ENCODE results near the gene FOXK2. TPM values are rescaled to one million over a fixed set of nuclear protein-coding genes. Genes with fewer than 3 reads are reported as not detected.

Gene FOXK2
- total RNA-seq, 1 experiment from 2014 or later: 118 TPM

DNA sequence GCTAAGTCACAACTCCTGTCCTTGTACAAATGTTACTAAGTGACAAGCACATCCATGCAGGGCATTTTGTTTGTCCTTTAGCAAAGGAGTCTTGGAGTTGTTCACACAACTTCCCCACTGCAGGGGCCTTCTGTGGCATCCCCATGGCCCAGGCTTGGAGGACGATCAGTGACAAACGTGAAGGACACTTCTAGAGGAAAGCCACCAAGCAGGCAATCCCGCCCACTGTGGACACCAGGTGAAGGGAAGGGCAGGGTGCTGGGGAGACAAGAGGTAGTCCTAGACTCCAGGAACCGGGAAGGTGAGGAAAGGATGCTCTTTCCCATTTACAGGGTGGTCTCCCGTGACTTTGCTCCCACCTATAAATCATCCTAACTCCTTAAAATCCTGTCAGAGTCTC, 124.6 kb downstream of the FOXK2 start:
- H3K4me3 Mint-ChIP-seq (ENCODE audit: unreplicated experiment): no peak overlapping the region
- BruUV-seq (replicated peaks): no TSS peak
- H3K27ac Mint-ChIP-seq (ENCODE audit: unreplicated experiment): no peak overlapping the region
- ChIA-PET POLR2A (no interaction called here), CTCF (no interaction called here)
- intact Hi-C loops (cut with micrococcal nuclease; ENCODE audit: unreplicated experiment): no loop called here
- Histone ChIP-seq H3K36me3 (ENCODE audit: control insufficient read depth, insufficient read depth, low read length) (peaks cover 8% of the 10 kb centered on the region), H3K4me3 (ENCODE audit: low read depth, low read length) (no peak overlapping the region), H3K27me3 (replicated peaks; ENCODE audit: control insufficient read depth, insufficient read depth, low read length) (no peaks in the 10 kb centered on the region), H3K9me3 (no peaks in the 10 kb centered on the region), H3K4me1 (peaks cover 8% of the 10 kb centered on the region; the same call in 1 of the 2 replicates)
- DNase-seq: no peak
- no peaks in the 10 kb centered on the region for H3K9me3 Mint-ChIP-seq (ENCODE audit: unreplicated experiment)
- no peaks in the 10 kb centered on the region for H3K27me3 Mint-ChIP-seq (ENCODE audit: insufficient read depth, unreplicated experiment)
- H3K4me1 Mint-ChIP-seq (ENCODE audit: low read depth, unreplicated experiment): no peaks in the 10 kb centered on the region
- TF ChIP-seq, protein P1, sequence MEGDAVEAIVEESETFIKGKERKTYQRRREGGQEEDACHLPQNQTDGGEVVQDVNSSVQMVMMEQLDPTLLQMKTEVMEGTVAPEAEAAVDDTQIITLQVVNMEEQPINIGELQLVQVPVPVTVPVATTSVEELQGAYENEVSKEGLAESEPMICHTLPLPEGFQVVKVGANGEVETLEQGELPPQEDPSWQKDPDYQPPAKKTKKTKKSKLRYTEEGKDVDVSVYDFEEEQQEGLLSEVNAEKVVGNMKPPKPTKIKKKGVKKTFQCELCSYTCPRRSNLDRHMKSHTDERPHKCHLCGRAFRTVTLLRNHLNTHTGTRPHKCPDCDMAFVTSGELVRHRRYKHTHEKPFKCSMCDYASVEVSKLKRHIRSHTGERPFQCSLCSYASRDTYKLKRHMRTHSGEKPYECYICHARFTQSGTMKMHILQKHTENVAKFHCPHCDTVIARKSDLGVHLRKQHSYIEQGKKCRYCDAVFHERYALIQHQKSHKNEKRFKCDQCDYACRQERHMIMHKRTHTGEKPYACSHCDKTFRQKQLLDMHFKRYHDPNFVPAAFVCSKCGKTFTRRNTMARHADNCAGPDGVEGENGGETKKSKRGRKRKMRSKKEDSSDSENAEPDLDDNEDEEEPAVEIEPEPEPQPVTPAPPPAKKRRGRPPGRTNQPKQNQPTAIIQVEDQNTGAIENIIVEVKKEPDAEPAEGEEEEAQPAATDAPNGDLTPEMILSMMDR (IDR thresholded peaks at IDR 0.05; ENCODE audit: insufficient read depth in 1 of 2, low read depth in 1 of 2, low read length in 1 of 2, severe bottlenecking in 1 of 2, unreplicated experiment in 1 of 2): no peak
- H3K36me3 Mint-ChIP-seq (ENCODE audit: insufficient read depth, unreplicated experiment): peaks cover 80% of the 10 kb centered on the region

DNA sequence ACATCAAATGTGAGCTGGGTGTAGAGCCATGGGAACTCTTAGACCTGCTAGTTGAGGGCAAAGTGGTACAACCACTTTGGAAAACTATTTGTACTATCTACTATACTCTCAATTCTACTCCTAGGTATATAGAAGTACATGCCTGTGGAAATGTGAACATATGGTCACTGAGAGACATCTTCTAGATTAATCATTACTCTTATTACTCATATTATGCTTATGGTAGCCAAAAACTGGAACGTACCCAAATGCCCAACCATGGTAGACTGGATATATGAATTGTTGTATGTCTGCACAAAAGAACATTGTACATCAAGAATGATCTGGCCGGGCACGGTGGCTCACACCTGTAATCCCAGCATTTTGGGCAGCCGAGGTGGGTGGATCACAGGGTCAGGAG, 126.0 kb downstream of the FOXK2 start:
- peaks cover 5% of the 10 kb centered on the region for H3K36me3 ChIP-seq (ENCODE audit: control insufficient read depth, insufficient read depth, low read length)
- CTCF ChIA-PET: no interaction called here
- Mint-ChIP-seq H3K27me3 (ENCODE audit: insufficient read depth, unreplicated experiment) (no peaks in the 10 kb centered on the region), H3K4me1 (ENCODE audit: low read depth, unreplicated experiment) (no peaks in the 10 kb centered on the region), H3K36me3 (ENCODE audit: insufficient read depth, unreplicated experiment) (peaks cover 67% of the 10 kb centered on the region), H3K9me3 (ENCODE audit: unreplicated experiment) (no peaks in the 10 kb centered on the region), H3K4me3 (ENCODE audit: unreplicated experiment) (peak overlapping the region; percentile 84), H3K27ac (ENCODE audit: unreplicated experiment) (peak overlapping the region; percentile 64)
- TF ChIP-seq, protein P1 (IDR thresholded peaks at IDR 0.05; ENCODE audit: insufficient read depth in 1 of 2, low read depth in 1 of 2, low read length in 1 of 2, severe bottlenecking in 1 of 2, unreplicated experiment in 1 of 2): no peak
- H3K9me3 ChIP-seq: no peaks in the 10 kb centered on the region
- H3K4me1 ChIP-seq: peaks cover 8% of the 10 kb centered on the region; the same call in 1 of the 2 replicates
- DNase-seq: no peak
- H3K27me3 ChIP-seq (replicated peaks; ENCODE audit: control insufficient read depth, insufficient read depth, low read length): no peaks in the 10 kb centered on the region
- no peak overlapping the region for H3K4me3 ChIP-seq (ENCODE audit: low read depth, low read length)
- BruUV-seq (replicated peaks): no TSS peak
- intact Hi-C loops (cut with micrococcal nuclease; ENCODE audit: unreplicated experiment): no loop called here
- POLR2A ChIA-PET: no interaction called here

DNA sequence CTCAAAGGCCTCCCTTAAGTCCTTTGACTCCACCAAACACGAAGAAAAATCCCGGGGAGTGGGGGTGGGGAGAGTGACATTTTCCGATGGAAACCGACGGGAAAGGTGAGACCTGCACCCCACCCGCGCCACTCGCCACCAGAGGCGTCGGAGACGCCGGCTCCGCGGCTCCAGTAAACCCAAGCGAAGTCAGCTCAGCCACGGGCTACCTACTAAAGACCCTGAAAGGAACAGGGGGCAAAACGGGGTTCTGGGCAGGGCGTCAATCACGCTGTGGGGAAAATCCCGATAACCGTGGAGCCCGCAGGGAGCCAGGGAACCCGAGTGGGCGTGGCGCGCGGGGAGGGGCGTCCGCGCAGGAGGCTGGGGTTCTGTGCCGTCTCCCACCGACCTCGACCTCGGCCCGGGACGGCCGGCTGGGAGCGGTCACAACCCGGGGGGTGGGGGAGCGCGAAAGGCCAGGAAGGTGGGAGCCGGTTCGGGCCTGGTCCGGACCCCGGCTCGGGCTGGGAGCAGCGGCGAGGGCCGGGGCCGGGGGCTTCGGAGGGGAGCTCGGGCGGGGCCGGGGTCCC, 128.1 kb downstream of the FOXK2 start:
- Mint-ChIP-seq H3K27ac (ENCODE audit: unreplicated experiment) (peak overlapping the region; percentile 64), H3K9me3 (ENCODE audit: unreplicated experiment) (no peaks in the 10 kb centered on the region), H3K36me3 (ENCODE audit: insufficient read depth, unreplicated experiment) (peaks cover 45% of the 10 kb centered on the region), H3K4me3 (ENCODE audit: unreplicated experiment) (peak overlapping the region; percentile 84), H3K27me3 (ENCODE audit: insufficient read depth, unreplicated experiment) (no peaks in the 10 kb centered on the region), H3K4me1 (ENCODE audit: low read depth, unreplicated experiment) (no peaks in the 10 kb centered on the region)
- peaks cover 8% of the 10 kb centered on the region; the same call in 1 of the 2 replicates for H3K4me1 ChIP-seq
- H3K36me3 ChIP-seq (ENCODE audit: control insufficient read depth, insufficient read depth, low read length): peaks cover 3% of the 10 kb centered on the region
- TSS peak; percentile 15 for BruUV-seq (replicated peaks)
- DNase-seq: peak in 1 of 2 experiments; percentile 65
- intact Hi-C loops (cut with micrococcal nuclease; ENCODE audit: unreplicated experiment): no loop called here
- H3K4me3 ChIP-seq (ENCODE audit: low read depth, low read length): peak overlapping the region; percentile 88
- ChIA-PET CTCF (no interaction called here), POLR2A (no interaction called here)
- H3K27me3 ChIP-seq (replicated peaks; ENCODE audit: control insufficient read depth, insufficient read depth, low read length): no peaks in the 10 kb centered on the region
- no peaks in the 10 kb centered on the region for H3K9me3 ChIP-seq
- TF ChIP-seq, protein P1 (IDR thresholded peaks at IDR 0.05; ENCODE audit: insufficient read depth in 1 of 2, low read depth in 1 of 2, low read length in 1 of 2, severe bottlenecking in 1 of 2, unreplicated experiment in 1 of 2): peak; percentile 13 to 29
